ENCODE measurements around the gene FIGN. TPM values are rescaled to one million over a fixed set of nuclear protein-coding genes. Genes with fewer than 3 reads are reported as not detected.

The FIGN gene
- total and polyA plus RNA-seq, 11 donors, result 3.0 to 16.5 (median 12.1) TPM

- no peak for ATAC-seq
These were observed 27.5 kb downstream of the FIGN start for GRCh38 chr2:163708265-163708664.

GRCh38 chr2:163703386-163703785 is 32.4 kb downstream of the FIGN start:
- no peaks in the 10 kb centered on the region for H3K27me3 ChIP-seq
- no peak for DNase-seq
- no peaks in the 10 kb centered on the region for H3K9me3 ChIP-seq
- 67 to 76% (median 69%) methylated on average over 1 of the region's 1 CpG for WGBS, 4 donors
- no peak overlapping the region for H3K4me3 ChIP-seq
- no peak overlapping the region for H3K27ac ChIP-seq
- peaks cover 0 to 47% (median 26%) of the 10 kb centered on the region in 12 donors for H3K4me1 ChIP-seq
- TF ChIP-seq POLR2A (IDR thresholded peaks at IDR 0.05) (no peak), CTCF (IDR thresholded peaks at IDR 0.05) (no peak)
- intact Hi-C loops (cut with DNase I), result loop anchor here in 1 of 10 donors (5.0 kb wide), 1 partner anchor 46 kb away; no protein-coding TSS in a partner anchor
- no peaks in the 10 kb centered on the region for H3K36me3 ChIP-seq
- ATAC-seq, result no peak

More at GRCh38 chr2:163708265-163708664, 27.5 kb downstream of the FIGN start:
- no peaks in the 10 kb centered on the region for H3K36me3 ChIP-seq
- H3K27me3 ChIP-seq, result no peaks in the 10 kb centered on the region
- no peak overlapping the region for H3K27ac ChIP-seq
- WGBS, 4 donors, result 92 to 97% (median 95%) methylated on average over 4 of the region's 4 CpGs
- H3K4me1 ChIP-seq, result peaks cover 0 to 45% (median 11%) of the 10 kb centered on the region in 12 donors
- H3K9me3 ChIP-seq, result no peaks in the 10 kb centered on the region
- no peak overlapping the region for H3K4me3 ChIP-seq
- intact Hi-C loops (cut with DNase I), result no loop called here
- TF ChIP-seq CTCF (IDR thresholded peaks at IDR 0.05), result no peak
- no peak for TF ChIP-seq POLR2A (IDR thresholded peaks at IDR 0.05)
- no peak for DNase-seq

- Histone ChIP-seq H3K9me3 (no peaks in the 10 kb centered on the region), H3K27ac (peak overlapping the region in 7 of 12 donors; percentile 3 to 64 (median 36)), H3K4me1 (peaks cover 0 to 53% (median 29%) of the 10 kb centered on the region in 12 donors), H3K27me3 (no peaks in the 10 kb centered on the region), H3K4me3 (no peak overlapping the region), H3K36me3 (no peaks in the 10 kb centered on the region)
- intact Hi-C loops (cut with DNase I), result loop anchor here in 1 of 10 donors (5.0 kb wide), 1 partner anchor 44 kb away; no protein-coding TSS in a partner anchor
- ATAC-seq (peak; percentile 28 to 69 (median 51)), DNase-seq (peak in 1 of 5 donors; percentile 26)
- WGBS, 4 donors, result 56 to 63% (median 60%) methylated on average over 7 of the region's 7 CpGs
- no peak for TF ChIP-seq CTCF (IDR thresholded peaks at IDR 0.05)
- TF ChIP-seq POLR2A (IDR thresholded peaks at IDR 0.05), result no peak
These were observed 34.2 kb downstream of the FIGN start for GRCh38 chr2:163701399-163702195.

GRCh38 chr2:163698857-163699256 is 37.0 kb downstream of the FIGN start:
- DNase-seq (no peak), ATAC-seq (peak; percentile 61 to 74 (median 64))
- Histone ChIP-seq H3K9me3 (no peaks in the 10 kb centered on the region), H3K4me3 (no peak overlapping the region), H3K36me3 (no peaks in the 10 kb centered on the region), H3K4me1 (peaks cover 0 to 56% (median 29%) of the 10 kb centered on the region in 12 donors), H3K27ac (peak overlapping the region in 4 of 12 donors; percentile 9 to 54 (median 30)), H3K27me3 (no peaks in the 10 kb centered on the region)
- WGBS, 4 donors, result 17 to 32% (median 25%) methylated on average over 1 of the region's 1 CpG
- intact Hi-C loops (cut with DNase I), result no loop called here
- no peak for TF ChIP-seq POLR2A (IDR thresholded peaks at IDR 0.05)
- no peak for TF ChIP-seq CTCF (IDR thresholded peaks at IDR 0.05)

Measured in heart left ventricle (tissue), 16 donors.